Activated CD4-positive, alpha-beta T cell treated with anti-CD3 and anti-CD28 coated beads for 4 hours (primary cell): ENCODE results near the gene RPUSD4.
A peak's percentile ranks its signal among the peaks of the same experiment; 100 is the strongest.
"Not testable (repeated sequence)": the region's sequence is repeated elsewhere in the genome, so short reads cannot be mapped to it uniquely, and the experiment has no call there.

Experiments used
- DNase-seq, 2 donors: peaks; one replicate each; pipeline ENCODE4 v3.0.0-alpha.2; 2020

The RPUSD4 gene

GRCh38 chr11:126211236-126212088 lies at the start of gene RPUSD4, which contains the start of gene FAM118B:
Gene RPUSD4, minus strand, starts transcription at chr11:126211650. Its CDS starts 12 bp downstream, at chr11:126211638.
Gene FAM118B, plus strand, starts transcription at chr11:126211782. Its CDS starts 23,220 bp downstream, at chr11:126235002.
- DNase-seq = peak; percentile 99

- DNase-seq = no peak
Observed at GRCh38 chr11:126257764-126258163, 46.3 kb upstream of the RPUSD4 start.

GRCh38 chr11:126257144-126257543 lies 45.7 kb upstream of the RPUSD4 start:
- no peak for DNase-seq

GRCh38 chr11:126256216-126256615 lies 44.8 kb upstream of the RPUSD4 start:
- DNase-seq = no peak

- DNase-seq = not testable (repeated sequence)
Observed at GRCh38 chr11:126255507-126255906, 44.1 kb upstream of the RPUSD4 start.

- DNase-seq = no peak
Observed at GRCh38 chr11:126254819-126255218, 43.4 kb upstream of the RPUSD4 start.

GRCh38 chr11:126253265-126253664 lies 41.8 kb upstream of the RPUSD4 start:
- DNase-seq = no peak

GRCh38 chr11:126246636-126247035 lies 35.2 kb upstream of the RPUSD4 start:
- no peak for DNase-seq

- DNase-seq = no peak
Observed at GRCh38 chr11:126233391-126233790, 21.9 kb upstream of the RPUSD4 start.

- DNase-seq = no peak
Observed at GRCh38 chr11:126232683-126233082, 21.2 kb upstream of the RPUSD4 start.

- no peak for DNase-seq
Observed at GRCh38 chr11:126231725-126232459, 20.4 kb upstream of the RPUSD4 start.

- no peak for DNase-seq
Observed at GRCh38 chr11:126229858-126230540, 18.5 kb upstream of the RPUSD4 start.

- DNase-seq = no peak
Observed at GRCh38 chr11:126226334-126227084, 15.1 kb upstream of the RPUSD4 start.

GRCh38 chr11:126225295-126225665 lies 13.8 kb upstream of the RPUSD4 start:
- DNase-seq = no peak

GRCh38 chr11:126224647-126225294 lies 13.3 kb upstream of the RPUSD4 start:
- no peak for DNase-seq

- DNase-seq = no peak
Observed at GRCh38 chr11:126219547-126219946, 8.1 kb upstream of the RPUSD4 start.

- DNase-seq = no peak
Observed at GRCh38 chr11:126217491-126217890, 6.0 kb upstream of the RPUSD4 start.

- DNase-seq = no peak
Observed at GRCh38 chr11:126216526-126217305, 5.3 kb upstream of the RPUSD4 start.

GRCh38 chr11:126214841-126215240 lies 3.4 kb upstream of the RPUSD4 start:
- DNase-seq = no peak

GRCh38 chr11:126214441-126214840 lies 3.0 kb upstream of the RPUSD4 start:
- DNase-seq = no peak

GRCh38 chr11:126212089-126212660 lies 725 bp upstream of the RPUSD4 start:
- DNase-seq = no peak
